ENCODE measurements around the gene KLHL11. TPM values are rescaled to one million over a fixed set of nuclear protein-coding genes. Genes with fewer than 3 reads are reported as not detected.

KLHL11 gene
- total RNA-seq, 1 experiment from 2014 or later: 16.8 TPM

DNA sequence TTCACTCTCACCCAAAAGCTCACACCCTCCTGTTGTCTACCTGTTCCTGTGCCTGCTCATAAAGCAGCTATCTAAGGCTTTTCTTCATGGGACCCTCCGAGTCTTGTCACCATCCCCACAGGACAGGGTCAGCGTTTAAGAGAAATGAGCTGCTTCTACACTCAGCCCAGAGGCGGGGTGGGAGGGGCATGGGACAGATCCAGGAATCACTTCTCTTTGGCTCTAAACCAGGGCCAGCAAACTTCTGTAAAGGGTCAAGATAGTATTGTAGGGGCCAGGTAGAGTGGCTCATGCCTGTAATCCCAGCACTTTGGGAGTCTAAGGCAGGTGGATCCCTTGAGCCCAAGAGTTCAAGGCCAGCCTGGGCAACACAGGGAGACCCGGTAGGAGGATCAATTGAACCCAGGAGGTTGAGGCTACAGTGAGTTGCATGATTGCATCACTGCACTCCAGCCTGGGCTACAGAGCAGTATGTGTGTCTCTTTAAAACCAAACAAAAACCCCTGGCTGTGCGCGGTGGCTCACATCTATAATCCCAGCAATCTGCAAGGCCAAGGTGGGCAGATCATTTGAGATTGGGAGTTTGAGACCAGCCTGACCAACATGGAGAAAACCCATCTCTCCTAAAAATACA is 23.2 kb upstream of the KLHL11 start:
- Histone ChIP-seq H4K8ac (replicated peaks; ENCODE audit: insufficient read length, low read depth, low read length) (no peak overlapping the region), H3K18ac (ENCODE audit: insufficient read length, low read depth, low read length) (no peak overlapping the region), H3K4me1 (ENCODE audit: insufficient read depth, low read length) (no peaks in the 10 kb centered on the region), H3K23ac (ENCODE audit: insufficient read length, low read depth, low read length) (no peak overlapping the region), H3K14ac (ENCODE audit: insufficient read depth, low read length) (no peak overlapping the region), H4K91ac (ENCODE audit: insufficient read length, low read depth, low read length) (no peak overlapping the region), H3K9ac (ENCODE audit: extremely low read depth, insufficient read length, low read length) (no peak overlapping the region), H3K4ac (ENCODE audit: low read depth, low read length) (no peak overlapping the region), H2AFZ (ENCODE audit: low read length) (no peak overlapping the region), H3K27ac (ENCODE audit: insufficient read length, low read depth, low read length) (no peak overlapping the region), H3K23me2 (ENCODE audit: insufficient read length, low read depth, low read length, poor library complexity, severe bottlenecking) (no peaks in the 10 kb centered on the region), H2BK20ac (ENCODE audit: low read depth, low read length, poor library complexity, severe bottlenecking) (no peak overlapping the region), H4K5ac (ENCODE audit: insufficient read length, low read depth, low read length) (no peak overlapping the region), H3K4me2 (ENCODE audit: insufficient read depth, insufficient read length, low read length) (no peak overlapping the region), H2AK5ac (ENCODE audit: insufficient read length, low read length) (no peak overlapping the region), H3K56ac (ENCODE audit: insufficient read length, low read depth, low read length) (no peak overlapping the region), H3K79me1 (ENCODE audit: insufficient read depth, low read depth, low read length, poor library complexity, severe bottlenecking) (no peaks in the 10 kb centered on the region), H3K9me3 (ENCODE audit: control insufficient read depth, low read depth, low read length) (no peaks in the 10 kb centered on the region), H2BK5ac (ENCODE audit: insufficient read length, low read length) (no peak overlapping the region), H3K79me2 (ENCODE audit: insufficient read depth, low read length) (no peaks in the 10 kb centered on the region), H2BK15ac (ENCODE audit: low read depth, low read length) (no peak overlapping the region), H4K20me1 (ENCODE audit: control insufficient read depth, insufficient read depth, insufficient read length) (no peaks in the 10 kb centered on the region), H2BK12ac (ENCODE audit: insufficient read length, low read depth, low read length) (no peak overlapping the region), H3K27me3 (ENCODE audit: insufficient read depth, low read length) (no peaks in the 10 kb centered on the region), H2BK120ac (ENCODE audit: low read depth, low read length, poor library complexity, severe bottlenecking) (no peak overlapping the region), H3T11ph (ENCODE audit: low read length) (no peak overlapping the region)
- DNase-seq: no peak
- Mint-ChIP-seq H3K4me1 (no peaks in the 10 kb centered on the region), H3K27ac (peak overlapping the region in 1 of 3 experiments; percentile 67; a peak in 3 of 7 replicates), H3K27me3 (ENCODE audit: low read depth) (no peaks in the 10 kb centered on the region; the same call in 1 of the 2 replicates), H3K36me3 (ENCODE audit: insufficient read depth in 1 of 3, low read depth in 3 of 3) (peaks cover 58 to 87% (median 82%) of the 10 kb centered on the region in 3 experiments; a peak in 6 of 7 replicates), H3K9me3 (no peaks in the 10 kb centered on the region), H3K4me3 (no peak overlapping the region)
- WGBS (ENCODE audit: extremely low coverage, insufficient read length, low lambda C conversion rate): no CpG with 5 or more reads among the region's 6 CpGs
- TF ChIP-seq, protein P1, sequence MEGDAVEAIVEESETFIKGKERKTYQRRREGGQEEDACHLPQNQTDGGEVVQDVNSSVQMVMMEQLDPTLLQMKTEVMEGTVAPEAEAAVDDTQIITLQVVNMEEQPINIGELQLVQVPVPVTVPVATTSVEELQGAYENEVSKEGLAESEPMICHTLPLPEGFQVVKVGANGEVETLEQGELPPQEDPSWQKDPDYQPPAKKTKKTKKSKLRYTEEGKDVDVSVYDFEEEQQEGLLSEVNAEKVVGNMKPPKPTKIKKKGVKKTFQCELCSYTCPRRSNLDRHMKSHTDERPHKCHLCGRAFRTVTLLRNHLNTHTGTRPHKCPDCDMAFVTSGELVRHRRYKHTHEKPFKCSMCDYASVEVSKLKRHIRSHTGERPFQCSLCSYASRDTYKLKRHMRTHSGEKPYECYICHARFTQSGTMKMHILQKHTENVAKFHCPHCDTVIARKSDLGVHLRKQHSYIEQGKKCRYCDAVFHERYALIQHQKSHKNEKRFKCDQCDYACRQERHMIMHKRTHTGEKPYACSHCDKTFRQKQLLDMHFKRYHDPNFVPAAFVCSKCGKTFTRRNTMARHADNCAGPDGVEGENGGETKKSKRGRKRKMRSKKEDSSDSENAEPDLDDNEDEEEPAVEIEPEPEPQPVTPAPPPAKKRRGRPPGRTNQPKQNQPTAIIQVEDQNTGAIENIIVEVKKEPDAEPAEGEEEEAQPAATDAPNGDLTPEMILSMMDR (conservative IDR thresholded peaks at IDR 0.05): no peak
